Measurements from ENCODE around the gene MALSU1. TPM values are rescaled to one million over a fixed set of nuclear protein-coding genes. Genes with fewer than 3 reads are reported as not detected.
A peak's percentile ranks its signal among the peaks of the same experiment; 100 is the strongest.
"Not testable (repeated sequence)": the region's sequence is repeated elsewhere in the genome, so short reads cannot be mapped to it uniquely, and the experiment has no call there.

The MALSU1 gene
- total RNA-seq, 1 donor from 2014 or later: 58.5 TPM

DNA sequence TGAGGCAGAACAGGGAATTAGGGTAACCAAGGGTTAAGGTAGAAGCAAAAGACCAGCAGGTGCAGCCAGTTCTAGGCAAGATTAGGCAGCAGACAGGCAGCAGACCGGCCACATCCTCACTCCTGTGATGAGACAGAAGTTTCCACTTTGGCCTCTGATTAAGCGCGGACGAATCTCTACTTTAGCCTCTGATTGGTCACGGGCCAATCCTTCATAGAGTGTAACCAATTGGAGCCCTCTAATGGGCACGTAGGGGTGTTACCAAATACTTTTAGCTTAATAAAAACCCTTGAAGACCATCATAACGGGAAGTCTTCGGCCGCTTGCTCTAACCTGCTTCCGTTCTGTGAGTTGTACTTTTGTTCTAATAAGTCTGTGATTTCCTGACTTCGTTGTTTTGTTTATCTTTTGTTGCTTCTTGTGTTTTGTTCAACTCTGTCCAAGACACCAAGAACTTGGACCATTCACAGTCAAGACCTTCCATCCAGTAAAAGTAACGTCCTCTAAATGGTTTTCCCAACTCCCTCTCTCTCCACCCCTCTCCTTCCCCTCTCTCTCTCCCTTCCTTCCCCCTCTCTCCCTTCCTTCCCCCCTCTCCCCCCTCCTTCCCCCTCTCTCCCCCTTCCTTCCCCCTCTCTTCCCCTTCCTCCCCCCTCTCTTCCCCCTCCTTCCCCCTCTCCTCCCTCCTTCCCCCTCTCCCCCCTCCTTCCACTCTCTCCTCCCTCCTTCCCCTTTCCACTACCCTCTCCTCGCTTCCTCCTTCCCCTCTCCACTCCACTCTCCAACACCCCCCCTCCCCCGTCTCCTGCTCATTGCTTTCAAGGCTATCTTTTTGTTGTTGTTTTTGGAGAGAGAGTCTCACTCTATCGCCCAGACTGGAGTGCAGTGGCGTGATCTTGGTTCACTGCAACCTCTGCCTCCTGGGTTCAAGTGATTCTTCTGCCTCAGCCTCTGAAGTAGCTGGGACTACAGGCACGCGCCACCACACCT lies 13.2 kb upstream of the MALSU1 start:
- DNase-seq (ENCODE audit: low read depth in 2 of 2): peak in 1 of 2 donors; percentile 40

DNA sequence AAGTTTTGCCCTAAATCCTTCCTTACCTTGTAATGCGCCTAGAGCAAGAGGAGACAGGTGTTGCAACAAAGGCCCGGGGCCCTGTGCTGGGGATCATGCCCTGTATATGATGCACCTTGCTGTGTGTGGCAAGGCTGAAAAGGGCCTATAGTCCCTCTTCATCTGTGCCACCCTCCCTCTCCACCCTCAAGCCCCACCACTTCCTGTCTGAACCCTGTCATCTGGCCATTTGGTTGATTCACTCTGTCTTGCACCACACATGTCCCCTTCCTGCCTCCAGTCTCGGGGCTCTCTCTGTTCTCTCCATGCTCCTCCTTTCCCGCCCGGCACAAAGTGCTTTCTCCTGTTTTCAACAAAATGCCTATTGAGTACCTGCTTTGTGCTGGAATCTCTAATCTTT lies 11.5 kb upstream of the MALSU1 start:
- DNase-seq (ENCODE audit: low read depth in 2 of 2): no peak

DNA sequence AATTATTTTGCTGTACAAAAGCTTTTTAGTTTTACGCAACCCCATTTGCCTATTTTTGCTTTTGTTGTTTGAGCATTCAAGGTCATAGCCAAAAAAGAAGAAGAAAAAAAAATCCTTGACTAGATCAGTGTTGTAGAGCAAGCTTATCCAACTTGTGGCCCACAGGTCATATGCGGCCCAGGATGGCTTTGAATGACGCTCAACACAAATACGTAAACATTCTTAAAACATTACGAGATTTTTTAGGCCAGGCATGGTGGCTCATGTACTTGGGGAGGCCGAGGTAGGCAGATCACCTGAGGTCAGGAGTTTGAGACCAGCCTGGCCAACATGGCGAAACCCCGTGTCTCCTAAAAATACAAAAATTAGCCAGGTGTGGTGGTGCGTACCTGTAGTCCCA lies 8.1 kb upstream of the MALSU1 start:
- DNase-seq (ENCODE audit: low read depth in 2 of 2): no peak

DNA sequence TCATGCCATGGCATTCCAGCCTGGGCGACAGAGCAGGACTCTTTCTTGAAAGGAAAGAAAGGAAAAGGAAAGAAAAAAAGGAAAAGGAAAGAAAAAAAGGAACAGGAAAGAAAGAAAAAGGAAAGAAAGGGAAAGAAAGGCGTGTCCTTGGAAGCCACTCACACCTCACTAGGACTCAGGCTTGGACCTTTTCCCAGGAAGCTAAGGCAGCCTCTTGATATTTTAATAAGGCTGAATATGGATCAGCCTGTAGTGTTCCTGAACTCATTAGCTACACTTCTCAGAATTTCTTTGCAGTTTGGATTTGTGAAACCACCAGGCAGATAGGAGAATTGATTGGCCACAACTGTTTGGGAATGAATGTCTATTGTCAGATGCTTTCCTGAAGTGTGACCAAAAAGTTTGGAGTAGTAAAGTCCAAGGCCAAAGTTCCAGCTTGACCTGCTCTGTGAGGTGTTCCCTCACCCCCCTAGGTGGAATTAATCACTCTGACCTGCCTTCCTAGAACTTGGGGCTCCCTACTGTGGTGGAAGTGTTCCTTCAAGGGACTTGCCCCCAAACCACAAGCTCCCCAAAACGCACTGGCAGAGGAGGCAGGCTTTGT lies 7.1 kb upstream of the MALSU1 start:
- no peak for DNase-seq (ENCODE audit: low read depth in 2 of 2)

DNA sequence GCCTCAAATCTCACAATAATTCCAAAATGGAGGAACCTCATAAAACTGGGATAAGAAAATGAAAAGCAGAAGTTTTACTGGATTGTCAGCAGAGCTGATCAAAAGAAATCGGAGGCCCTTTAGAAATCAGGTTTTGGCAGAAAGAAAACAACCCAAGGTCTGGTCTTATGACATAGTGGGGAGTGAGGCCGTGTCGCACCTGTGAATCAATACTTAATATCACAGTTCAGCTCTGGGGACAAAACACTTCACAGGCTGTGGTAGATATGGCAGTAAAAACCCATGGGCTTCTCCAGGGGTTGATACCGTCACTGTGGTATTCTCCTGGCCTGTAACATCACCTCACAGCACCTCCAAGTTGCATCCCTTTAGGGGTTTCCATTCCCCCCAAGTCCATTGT lies 6.5 kb upstream of the MALSU1 start:
- DNase-seq (ENCODE audit: low read depth in 2 of 2): no peak

DNA sequence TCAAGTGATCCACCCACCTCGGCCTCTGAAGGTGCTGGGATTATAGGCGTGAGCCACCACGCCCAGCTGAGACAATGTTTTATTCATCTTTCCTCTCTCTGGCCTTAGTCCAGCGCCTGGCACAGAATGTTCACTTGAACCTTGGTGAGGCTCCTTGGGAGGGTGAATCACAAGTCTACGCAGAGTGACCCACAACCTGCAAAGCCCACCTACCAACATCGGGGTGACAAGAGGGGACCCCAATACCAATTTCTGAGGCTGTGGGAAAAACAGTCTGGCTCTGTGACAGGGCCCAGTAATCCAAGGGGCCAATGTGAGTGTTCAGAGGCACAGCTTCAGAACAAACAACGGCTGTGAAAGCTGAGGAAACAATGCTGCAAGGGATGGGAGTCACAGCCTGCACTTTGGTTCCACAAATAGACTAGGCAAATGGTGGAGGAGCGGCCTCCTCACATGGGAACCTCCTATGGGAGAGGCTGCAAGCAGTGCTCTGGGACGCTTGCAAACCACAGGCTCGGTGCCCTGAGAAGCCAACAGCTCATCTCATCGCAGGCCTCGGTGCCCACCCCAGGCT lies 5.6 kb upstream of the MALSU1 start:
- DNase-seq (ENCODE audit: low read depth in 2 of 2): no peak

DNA sequence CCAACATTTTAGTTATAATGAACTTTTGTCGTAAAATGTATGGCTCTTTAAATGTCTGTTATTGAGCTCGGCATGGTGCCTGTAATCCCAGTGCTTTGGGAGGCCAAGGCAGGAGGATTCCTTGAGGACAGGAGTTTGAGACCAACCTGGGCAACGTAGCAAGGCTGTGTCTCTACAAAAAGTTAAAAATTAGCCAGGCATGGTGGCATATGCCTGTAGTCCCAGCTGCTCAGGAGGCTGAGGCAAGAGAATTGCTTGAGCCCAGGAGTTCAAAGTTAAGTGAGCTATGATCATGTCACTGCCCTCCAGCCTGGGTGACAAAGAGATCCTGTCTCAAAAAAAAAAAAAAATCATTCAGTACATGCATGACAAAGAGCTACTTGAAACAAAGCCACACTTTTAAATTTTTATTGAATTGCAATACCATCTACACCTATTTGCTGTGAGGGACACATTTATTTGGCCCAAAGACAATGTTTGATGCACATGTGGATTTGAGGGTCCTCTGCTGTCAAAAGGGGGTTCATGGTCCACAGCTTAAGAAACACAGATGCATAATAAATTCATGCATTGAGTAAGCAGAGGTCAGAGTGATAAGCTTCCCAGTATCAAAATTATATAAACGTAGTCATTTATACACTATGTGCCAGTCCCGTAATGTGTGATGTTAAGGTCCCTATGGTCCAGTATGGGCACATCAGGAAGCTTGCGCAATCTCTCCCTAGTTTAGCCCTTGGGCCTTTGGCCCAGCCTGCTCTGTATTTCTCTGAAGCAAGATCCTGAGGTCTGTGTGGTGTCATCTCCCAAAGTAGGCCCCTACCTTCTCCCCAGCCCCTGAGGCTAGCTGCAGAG lies 4.4 kb upstream of the MALSU1 start:
- no peak for DNase-seq (ENCODE audit: low read depth in 2 of 2)

DNA sequence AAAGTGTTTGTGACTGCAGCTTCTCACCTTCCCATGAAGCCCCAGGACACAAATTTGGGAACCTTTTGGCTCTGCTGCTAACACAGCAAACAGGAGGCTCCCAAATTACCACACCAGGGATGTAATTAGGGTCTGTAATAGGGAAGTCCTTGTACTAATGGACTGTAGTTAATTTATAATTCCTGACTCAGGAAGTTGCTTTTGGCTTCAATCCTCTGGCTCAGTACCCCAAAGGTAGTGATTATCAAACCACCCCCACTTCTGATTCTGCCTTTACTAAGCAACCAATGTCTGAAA lies 3.8 kb upstream of the MALSU1 start:
- DNase-seq (ENCODE audit: low read depth in 2 of 2): no peak

DNA sequence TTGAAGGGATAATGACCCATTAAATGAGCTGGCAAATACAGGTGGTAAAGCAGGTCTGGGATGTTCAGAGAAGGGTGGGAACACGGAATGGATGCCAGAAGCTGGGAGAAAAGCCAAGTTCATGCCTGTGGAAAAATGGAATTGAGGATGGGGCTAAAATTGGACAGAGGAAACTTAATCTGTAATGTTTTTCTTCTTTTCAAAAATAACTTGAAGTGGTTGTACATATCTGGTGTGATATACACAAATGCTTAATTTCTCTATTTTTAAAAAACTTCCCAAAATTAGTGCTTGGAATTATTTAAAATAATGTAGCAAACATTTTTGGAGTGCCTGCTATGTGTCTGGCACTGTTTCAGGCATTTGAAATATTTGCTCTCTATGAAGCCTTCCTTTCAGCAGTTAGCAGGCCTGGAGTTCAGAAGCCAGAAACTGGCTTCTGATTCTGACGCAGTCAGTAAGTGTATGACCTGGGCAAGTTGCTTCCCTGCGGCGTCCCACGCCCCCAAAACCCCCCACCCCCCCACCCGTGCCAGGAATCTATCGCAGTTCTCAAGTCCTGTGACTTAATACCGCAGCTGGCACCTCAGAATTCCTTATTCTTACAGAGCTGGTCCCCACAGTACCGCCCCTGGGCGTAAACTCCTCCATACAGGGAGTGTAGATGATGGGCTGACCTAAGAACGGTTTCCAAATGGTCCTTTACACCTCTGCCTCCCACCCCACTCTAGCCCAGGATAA lies 828 bp upstream of the MALSU1 start:
- peak in 1 of 2 donors; percentile 75 for DNase-seq (ENCODE audit: low read depth in 2 of 2)

DNA sequence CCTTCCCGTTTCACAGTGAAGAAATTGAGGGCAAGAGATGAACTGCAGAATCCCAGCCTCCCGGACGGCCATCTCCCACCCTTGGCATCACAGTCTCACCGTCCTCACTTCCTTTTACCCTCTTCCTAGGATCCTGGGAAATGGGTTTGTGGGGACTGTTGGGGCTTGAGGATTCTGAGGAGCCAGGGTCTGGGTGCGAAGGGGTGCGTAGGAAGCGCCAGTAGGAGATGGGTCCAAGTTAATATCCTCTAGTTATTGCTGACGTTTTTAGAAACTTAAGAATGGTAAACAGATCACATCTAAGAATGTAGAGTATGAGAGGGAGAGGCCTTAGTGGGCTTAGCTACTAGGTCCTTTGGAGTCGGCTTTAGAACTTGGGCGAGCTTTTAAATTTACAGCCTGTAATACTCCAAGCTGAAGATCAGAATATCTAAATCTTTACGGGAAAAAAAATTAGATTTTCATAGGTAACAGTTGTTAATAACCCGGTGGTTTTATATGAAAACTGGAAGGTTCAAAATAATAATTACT lies 696 bp downstream of the MALSU1 start:
- DNase-seq (ENCODE audit: low read depth in 2 of 2): peak; percentile 15 to 16

DNA sequence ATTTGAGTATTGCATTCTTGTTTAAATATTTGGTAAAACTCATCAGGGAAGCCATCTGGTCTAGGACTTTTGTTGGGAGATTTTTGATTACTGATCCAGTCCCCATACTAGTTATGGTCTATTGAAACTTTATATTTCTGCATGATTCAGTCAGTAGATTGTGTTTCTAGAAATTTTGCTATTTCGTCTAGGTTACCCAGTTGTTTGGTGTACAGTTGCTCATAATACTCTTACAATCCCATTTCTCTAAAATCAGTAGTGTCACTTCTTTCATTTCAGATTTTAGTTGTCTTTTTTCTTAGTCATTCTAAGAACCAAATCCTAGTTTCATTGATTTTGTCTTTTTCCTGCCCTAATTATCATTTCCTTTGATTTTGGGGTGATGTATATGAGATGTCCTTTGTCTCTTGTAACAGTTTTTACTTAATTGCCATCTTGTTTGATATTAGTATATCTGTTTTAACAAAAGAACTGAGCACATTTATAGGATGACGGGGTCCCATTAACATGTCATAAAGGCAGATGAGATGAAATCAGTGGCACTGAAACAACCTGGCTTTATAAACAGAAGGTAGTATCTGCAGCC lies 7.9 kb downstream of the MALSU1 start:
- no peak for DNase-seq (ENCODE audit: low read depth in 2 of 2)

DNA sequence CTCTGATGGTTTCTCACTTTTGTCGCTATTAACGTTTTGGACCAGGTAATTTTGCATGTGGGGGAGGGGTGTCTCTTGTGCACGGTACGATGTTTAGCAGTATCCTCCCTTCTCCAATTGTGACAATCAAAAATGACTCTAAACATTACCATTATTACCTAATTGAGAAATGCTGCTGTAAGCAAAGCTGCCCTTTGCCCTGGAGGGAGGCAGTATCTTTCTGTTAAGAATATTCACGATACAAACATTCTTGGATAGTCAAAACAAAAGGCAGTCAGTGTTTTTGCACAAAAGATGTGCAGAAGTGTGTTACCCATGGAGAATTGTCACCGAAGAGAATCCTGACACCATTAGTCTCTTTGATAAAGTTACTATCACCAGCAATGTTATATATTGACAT lies 9.6 kb downstream of the MALSU1 start:
- DNase-seq (ENCODE audit: low read depth in 2 of 2): no peak

DNA sequence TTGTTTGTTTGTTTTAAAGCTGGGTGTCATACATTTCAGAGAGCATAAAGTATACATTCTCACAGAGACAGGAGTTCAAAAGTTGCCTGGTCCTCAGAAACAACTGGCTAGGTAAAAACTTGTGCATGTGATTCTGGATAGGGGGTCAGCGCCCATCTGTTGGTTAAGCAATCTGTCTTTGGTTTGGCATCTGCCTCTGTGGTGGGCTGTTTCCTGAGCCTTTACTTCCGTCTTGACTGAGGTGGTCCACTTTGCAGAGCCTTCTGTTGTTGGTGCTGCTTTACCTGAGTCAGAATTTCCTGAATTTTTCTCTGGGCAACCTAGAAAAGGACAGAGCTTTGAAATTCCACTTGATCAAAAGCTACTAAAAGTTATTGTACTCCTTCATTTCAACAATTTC lies 13.0 kb downstream of the MALSU1 start:
- not testable (repeated sequence) for DNase-seq (ENCODE audit: low read depth in 2 of 2)

DNA sequence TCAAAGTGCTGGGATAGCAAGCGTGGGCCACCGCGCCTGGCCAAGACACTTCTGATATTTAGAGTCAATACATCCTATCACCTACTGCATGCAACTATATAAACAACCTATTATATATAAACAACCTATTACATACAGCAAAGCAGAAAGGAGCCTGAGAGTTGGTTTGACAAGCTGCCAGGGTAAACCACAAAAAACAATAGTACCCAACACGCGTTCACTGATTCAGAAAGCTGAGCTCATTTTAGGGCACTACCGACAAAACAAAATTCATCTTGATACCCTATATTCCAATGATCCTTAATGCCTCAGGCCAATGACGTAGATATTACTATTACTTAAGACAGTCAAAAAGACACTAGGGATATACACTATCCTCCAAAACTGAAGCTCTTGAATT lies 16.2 kb downstream of the MALSU1 start:
- DNase-seq (ENCODE audit: low read depth in 2 of 2): peak; percentile 20 to 49

DNA sequence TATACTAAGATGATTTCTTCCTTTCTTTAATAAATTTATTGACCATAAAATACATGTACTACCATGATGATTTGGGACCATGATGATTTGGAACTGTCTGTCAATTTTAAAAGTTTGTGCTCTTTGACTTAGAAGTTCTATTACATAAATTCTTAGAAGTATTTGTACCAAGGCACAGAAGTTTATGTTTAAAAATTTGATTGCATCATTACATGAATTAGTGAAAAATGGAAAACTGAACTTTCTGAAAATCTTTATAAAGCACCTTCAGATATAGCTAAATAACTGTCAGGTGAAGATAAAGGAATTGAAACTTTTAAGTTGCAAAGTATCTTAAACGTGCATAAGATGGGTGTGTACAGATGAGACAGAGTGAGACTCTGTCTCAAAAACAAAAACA lies 32.0 kb downstream of the MALSU1 start:
- DNase-seq (ENCODE audit: low read depth in 2 of 2): no peak

DNA sequence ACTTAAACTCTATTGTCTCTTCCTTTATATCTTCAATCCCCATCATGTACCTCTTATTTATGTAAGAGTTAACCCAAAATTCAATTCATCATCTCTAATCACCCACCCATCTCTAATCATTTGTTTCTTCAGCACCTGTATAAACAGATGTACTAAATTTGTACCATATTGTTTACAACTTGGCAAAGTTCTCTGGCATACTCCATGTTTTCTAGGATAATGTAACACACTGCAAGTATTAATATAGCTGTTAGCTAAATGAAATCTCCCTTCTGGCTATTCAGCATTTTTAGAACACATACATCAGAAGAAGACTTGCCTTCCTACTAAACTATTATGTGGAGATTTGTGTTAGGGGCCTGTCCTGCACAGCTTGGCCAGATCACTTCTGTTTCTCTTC lies 33.1 kb downstream of the MALSU1 start:
- no peak for DNase-seq (ENCODE audit: low read depth in 2 of 2)

DNA sequence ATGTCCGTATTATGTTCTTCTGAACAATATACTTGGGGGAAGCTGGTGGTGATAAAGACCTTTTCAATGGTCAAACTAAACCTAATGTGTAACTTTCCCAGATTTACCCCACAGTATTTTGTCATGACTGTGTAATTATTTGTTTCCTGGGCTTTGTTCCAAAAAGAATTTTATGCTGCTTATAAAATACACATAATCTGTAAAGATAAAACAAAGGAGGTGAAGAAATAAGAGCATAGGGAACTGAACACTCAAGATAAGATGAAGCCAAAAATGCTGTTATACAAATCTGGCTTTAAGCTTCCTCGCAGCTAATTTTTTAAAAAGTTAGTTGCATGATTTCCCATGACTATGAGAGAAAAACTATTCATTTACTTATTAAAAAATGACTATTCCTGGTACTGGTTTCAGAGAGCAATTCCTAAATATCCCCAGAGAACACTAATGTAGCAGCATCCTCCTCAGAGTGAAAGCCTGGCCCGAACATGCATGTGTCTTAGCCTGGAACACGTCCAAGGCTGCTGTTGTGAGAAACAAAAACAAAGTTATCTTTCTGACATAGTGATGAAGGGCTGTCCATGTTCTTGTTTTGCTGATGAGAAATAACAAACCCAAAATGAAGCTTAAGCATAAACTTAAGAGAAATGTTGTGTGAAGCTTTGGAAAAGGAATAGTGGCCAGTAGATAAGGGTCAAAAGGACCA lies 33.9 kb downstream of the MALSU1 start:
- peak; percentile 59 to 72 for DNase-seq (ENCODE audit: low read depth in 2 of 2)

DNA sequence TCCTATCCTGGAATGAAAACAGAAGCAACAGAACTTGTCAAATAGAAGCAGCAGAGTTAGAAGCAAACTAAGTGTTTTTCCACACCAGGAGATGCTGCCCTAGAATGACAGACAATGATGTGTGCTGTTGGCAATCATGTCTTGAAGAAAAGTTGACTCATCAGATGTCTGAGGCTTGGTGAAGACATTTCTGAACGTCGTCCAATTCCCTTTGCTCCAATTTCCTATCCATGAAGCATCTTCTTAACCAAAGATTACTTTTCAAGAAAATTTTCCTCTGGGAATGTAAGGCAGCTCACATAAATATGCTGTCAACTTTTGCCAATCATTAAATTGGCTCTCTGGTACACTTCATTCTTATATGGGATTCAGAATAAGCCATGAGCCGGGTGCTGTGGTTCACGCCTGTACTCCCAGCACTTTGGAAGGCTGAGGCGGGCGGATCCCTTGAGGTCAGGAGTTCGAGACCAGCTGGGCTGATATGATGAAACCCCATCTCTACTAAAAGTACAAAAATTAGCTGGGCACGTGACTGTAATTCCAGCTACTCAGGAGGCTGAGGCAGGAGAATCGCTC lies 34.6 kb downstream of the MALSU1 start:
- DNase-seq (ENCODE audit: low read depth in 2 of 2): peak in 1 of 2 donors; percentile 90

DNA sequence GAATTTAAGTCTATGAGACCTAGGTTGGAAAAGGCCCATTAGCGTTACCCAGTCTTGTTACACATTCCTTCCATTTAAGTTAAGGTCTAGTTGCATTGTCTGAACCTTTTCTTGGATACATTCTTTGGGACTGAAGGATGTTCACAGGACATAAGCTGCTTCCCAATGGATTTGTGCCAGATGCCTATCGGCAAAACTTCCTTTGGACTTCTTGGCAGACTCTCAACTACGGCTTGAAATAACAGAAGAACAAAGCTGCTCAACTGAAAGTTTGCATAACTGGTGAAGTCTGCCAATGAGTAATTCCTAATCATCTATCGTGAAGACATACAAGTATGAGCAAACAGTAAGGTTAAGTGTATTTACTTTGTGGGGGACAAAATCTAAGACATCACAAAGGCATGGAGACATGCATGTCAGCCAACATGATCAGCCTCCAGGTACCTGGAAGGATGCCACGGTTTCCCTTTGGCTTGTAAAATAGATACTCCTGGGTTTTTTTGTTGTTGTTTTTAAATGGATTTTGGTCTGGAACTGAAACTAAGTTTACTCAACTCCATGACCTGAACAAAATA lies 35.4 kb downstream of the MALSU1 start:
- peak; percentile 40 to 98 for DNase-seq (ENCODE audit: low read depth in 2 of 2)

Data from lung microvascular endothelial cell (primary cell).